ENCODE measurements around the gene UST.
A peak's percentile ranks its signal among the peaks of the same experiment; 100 is the strongest.

Gene UST

DNA sequence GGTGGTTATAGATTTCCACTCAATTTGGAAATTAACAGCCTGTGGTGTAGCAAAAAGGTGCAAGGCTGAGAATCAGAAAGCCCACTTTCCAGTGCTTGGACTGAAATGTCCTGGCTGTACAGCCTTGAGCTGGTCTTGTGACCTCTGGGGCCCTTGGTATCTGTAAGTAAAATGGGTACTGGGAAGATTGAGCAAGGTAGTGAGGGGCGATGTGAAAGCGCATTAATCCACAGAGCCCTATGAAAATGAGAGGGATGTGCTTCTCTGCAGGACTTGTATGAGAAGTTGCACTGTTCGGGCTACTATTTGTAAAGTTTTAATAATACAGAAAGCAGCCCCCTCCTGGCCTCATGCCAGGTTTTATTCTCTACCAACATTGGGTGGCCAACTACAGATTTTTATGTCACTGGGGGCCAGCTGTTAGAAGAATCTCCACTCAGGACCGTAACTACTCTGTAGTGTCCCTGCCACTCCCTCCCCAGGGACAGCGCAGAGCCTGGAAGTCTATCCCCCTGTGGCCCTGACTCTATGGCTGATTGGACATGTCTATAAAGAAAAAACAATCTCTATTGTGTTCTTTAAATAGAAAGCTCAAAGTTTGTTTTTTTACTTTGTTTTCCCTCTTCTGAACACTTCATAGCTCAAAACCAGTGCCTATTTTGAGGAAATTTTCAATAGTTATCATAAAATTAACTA is 316.0 kb downstream of the UST start:
- Histone ChIP-seq H3K27me3 (ENCODE audit: insufficient read depth, low read length, poor library complexity, severe bottlenecking) (no peaks in the 10 kb centered on the region), H3K79me2 (ENCODE audit: insufficient read depth, low read length) (no peaks in the 10 kb centered on the region), H3K9ac (ENCODE audit: low read depth, low read length, poor library complexity, severe bottlenecking) (peak overlapping the region; percentile 64), H2AFZ (ENCODE audit: low read length) (no peak overlapping the region), H3K4me2 (ENCODE audit: low read depth, low read length, poor library complexity, severe bottlenecking) (peak overlapping the region; percentile 80), H3K36me3 (ENCODE audit: insufficient read depth, low read length) (no peaks in the 10 kb centered on the region), H4K20me1 (ENCODE audit: insufficient read depth, low read length, poor library complexity, severe bottlenecking) (no peaks in the 10 kb centered on the region), H3K4me1 (ENCODE audit: insufficient read depth, low read length, poor library complexity, severe bottlenecking) (peaks cover 93% of the 10 kb centered on the region), H3F3A (ENCODE audit: low read depth) (peaks cover 5% of the 10 kb centered on the region), H3K4me3 (ENCODE audit: low read length, poor library complexity, severe bottlenecking) (peak overlapping the region; percentile 64), H3K9me2 (replicated peaks; ENCODE audit: low read depth, low read length) (no peaks in the 10 kb centered on the region), H3K9me3 (ENCODE audit: insufficient read depth, low read depth, low read length) (no peaks in the 10 kb centered on the region)
- TF ChIP-seq EZH2phosphoT487 (IDR thresholded peaks at IDR 0.05; ENCODE audit: borderline replicate concordance), result no peak
- TF ChIP-seq, protein P1, sequence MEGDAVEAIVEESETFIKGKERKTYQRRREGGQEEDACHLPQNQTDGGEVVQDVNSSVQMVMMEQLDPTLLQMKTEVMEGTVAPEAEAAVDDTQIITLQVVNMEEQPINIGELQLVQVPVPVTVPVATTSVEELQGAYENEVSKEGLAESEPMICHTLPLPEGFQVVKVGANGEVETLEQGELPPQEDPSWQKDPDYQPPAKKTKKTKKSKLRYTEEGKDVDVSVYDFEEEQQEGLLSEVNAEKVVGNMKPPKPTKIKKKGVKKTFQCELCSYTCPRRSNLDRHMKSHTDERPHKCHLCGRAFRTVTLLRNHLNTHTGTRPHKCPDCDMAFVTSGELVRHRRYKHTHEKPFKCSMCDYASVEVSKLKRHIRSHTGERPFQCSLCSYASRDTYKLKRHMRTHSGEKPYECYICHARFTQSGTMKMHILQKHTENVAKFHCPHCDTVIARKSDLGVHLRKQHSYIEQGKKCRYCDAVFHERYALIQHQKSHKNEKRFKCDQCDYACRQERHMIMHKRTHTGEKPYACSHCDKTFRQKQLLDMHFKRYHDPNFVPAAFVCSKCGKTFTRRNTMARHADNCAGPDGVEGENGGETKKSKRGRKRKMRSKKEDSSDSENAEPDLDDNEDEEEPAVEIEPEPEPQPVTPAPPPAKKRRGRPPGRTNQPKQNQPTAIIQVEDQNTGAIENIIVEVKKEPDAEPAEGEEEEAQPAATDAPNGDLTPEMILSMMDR (conservative IDR thresholded peaks at IDR 0.05; ENCODE audit: low read length), result no peak

DNA sequence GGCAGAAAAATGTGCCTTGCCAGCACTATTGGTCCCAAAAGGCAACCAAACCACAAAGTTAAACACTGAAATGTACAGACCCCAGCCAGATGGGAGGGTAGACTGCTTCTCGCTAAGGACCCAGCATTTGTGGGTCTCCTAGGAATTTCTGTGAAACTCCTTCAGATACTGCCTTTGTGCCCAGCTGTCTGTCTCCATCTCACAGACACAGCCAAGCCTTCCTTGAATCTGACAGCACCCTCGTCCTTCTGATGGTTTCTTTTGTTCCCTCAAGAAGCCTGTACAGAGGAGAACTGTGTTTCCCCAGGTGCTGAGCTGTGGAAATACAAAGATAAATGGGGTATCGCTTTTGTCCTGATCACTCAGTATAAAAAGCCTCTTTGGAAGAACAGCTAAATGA is 316.6 kb downstream of the UST start:
- no peaks in the 10 kb centered on the region for H3K79me2 ChIP-seq (ENCODE audit: insufficient read depth, low read length)
- H3K4me2 ChIP-seq (ENCODE audit: low read depth, low read length, poor library complexity, severe bottlenecking), result peak overlapping the region; percentile 80
- no peak overlapping the region for H3K4me3 ChIP-seq (ENCODE audit: low read length, poor library complexity, severe bottlenecking)
- TF ChIP-seq, protein P1 (conservative IDR thresholded peaks at IDR 0.05; ENCODE audit: low read length), result no peak
- TF ChIP-seq EZH2phosphoT487 (IDR thresholded peaks at IDR 0.05; ENCODE audit: borderline replicate concordance), result no peak
- no peaks in the 10 kb centered on the region for H3K9me3 ChIP-seq (ENCODE audit: insufficient read depth, low read depth, low read length)
- no peak overlapping the region for H2AFZ ChIP-seq (ENCODE audit: low read length)
- H3K4me1 ChIP-seq (ENCODE audit: insufficient read depth, low read length, poor library complexity, severe bottlenecking), result peaks cover 86% of the 10 kb centered on the region
- no peaks in the 10 kb centered on the region for H3K36me3 ChIP-seq (ENCODE audit: insufficient read depth, low read length)
- no peaks in the 10 kb centered on the region for H4K20me1 ChIP-seq (ENCODE audit: insufficient read depth, low read length, poor library complexity, severe bottlenecking)
- no peaks in the 10 kb centered on the region for H3K9me2 ChIP-seq (replicated peaks; ENCODE audit: low read depth, low read length)
- no peaks in the 10 kb centered on the region for H3K27me3 ChIP-seq (ENCODE audit: insufficient read depth, low read length, poor library complexity, severe bottlenecking)
- H3K9ac ChIP-seq (ENCODE audit: low read depth, low read length, poor library complexity, severe bottlenecking), result peak overlapping the region; percentile 25
- H3F3A ChIP-seq (ENCODE audit: low read depth), result peaks cover 5% of the 10 kb centered on the region

DNA sequence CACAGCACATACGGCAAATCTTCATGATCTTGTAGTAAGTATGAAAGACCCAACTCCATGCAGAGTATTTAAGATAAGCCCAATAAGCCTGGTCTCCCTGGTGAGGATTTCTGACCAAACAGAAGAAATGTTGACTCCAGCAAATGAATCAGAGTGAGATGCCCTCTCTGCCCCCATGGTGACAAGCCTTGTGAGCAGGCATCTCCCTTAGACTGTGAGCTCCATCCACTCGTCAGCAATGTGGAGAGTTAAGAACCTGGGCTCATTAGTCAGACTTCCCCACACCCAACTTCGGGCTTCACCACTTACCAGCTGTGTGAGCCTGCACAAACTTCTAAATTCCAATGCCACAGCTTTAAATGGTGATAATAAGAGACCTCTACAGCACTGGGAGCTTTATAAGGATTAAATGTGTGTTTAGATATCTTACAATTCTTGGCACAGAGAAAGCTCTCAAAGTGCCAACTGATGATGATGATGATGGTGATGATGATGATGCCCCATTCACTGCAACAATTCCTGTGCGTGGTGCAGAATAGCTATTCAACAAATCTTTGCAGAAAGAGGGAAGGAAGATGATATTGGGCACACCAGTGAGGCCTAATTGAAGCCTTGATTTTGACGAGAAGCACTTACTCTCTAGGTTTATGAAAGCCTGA is 317.3 kb downstream of the UST start:
- peaks cover 80% of the 10 kb centered on the region for H3K4me1 ChIP-seq (ENCODE audit: insufficient read depth, low read length, poor library complexity, severe bottlenecking)
- H3K36me3 ChIP-seq (ENCODE audit: insufficient read depth, low read length), result no peaks in the 10 kb centered on the region
- H3K4me2 ChIP-seq (ENCODE audit: low read depth, low read length, poor library complexity, severe bottlenecking), result no peak overlapping the region
- H3K9me2 ChIP-seq (replicated peaks; ENCODE audit: low read depth, low read length), result no peaks in the 10 kb centered on the region
- no peak overlapping the region for H3K4me3 ChIP-seq (ENCODE audit: low read length, poor library complexity, severe bottlenecking)
- peaks cover 5% of the 10 kb centered on the region for H3F3A ChIP-seq (ENCODE audit: low read depth)
- no peaks in the 10 kb centered on the region for H3K27me3 ChIP-seq (ENCODE audit: insufficient read depth, low read length, poor library complexity, severe bottlenecking)
- H2AFZ ChIP-seq (ENCODE audit: low read length), result no peak overlapping the region
- no peak for TF ChIP-seq EZH2phosphoT487 (IDR thresholded peaks at IDR 0.05; ENCODE audit: borderline replicate concordance)
- TF ChIP-seq, protein P1 (conservative IDR thresholded peaks at IDR 0.05; ENCODE audit: low read length), result no peak
- no peaks in the 10 kb centered on the region for H4K20me1 ChIP-seq (ENCODE audit: insufficient read depth, low read length, poor library complexity, severe bottlenecking)
- H3K9ac ChIP-seq (ENCODE audit: low read depth, low read length, poor library complexity, severe bottlenecking), result peak overlapping the region; percentile 25
- no peaks in the 10 kb centered on the region for H3K79me2 ChIP-seq (ENCODE audit: insufficient read depth, low read length)
- H3K9me3 ChIP-seq (ENCODE audit: insufficient read depth, low read depth, low read length), result no peaks in the 10 kb centered on the region

Measured in Loucy (cell line).